Cerebellar cortex (tissue), 1 donor: ENCODE results near the gene CXCR3.
A peak's percentile ranks its signal among the peaks of the same experiment; 100 is the strongest.
"Not testable (repeated sequence)": the region's sequence is repeated elsewhere in the genome, so short reads cannot be mapped to it uniquely, and the experiment has no call there.

Experiments used
- DNase-seq: peaks from one replicate; pipeline ENCODE4 v3.0.0-alpha.2; 2015; ENCODE audit warnings: low spot score

The CXCR3 gene

GRCh38 chrX:71618303-71618721, at the start of gene CXCR3:
Gene CXCR3 (minus strand): TSS chrX:71618511. CDS start chrX:71618449, 62 bp downstream.
- no peak for DNase-seq

- no peak for DNase-seq
Measured at GRCh38 chrX:71667328-71668247, 49.3 kb upstream of the CXCR3 start, which contains the start of gene LOC101059915. Gene LOC101059915 (plus strand): TSS chrX:71667546.

GRCh38 chrX:71666240-71667223, 48.2 kb upstream of the CXCR3 start:
- DNase-seq: no peak

- no peak for DNase-seq
Measured at GRCh38 chrX:71665747-71666146, 47.4 kb upstream of the CXCR3 start.

- DNase-seq: no peak
Measured at GRCh38 chrX:71664889-71665491, 46.7 kb upstream of the CXCR3 start.

- DNase-seq: peak; percentile 28
Measured at GRCh38 chrX:71664202-71664601, 45.9 kb upstream of the CXCR3 start.

- not testable (repeated sequence) for DNase-seq
Measured at GRCh38 chrX:71663238-71663637, 44.9 kb upstream of the CXCR3 start.

- DNase-seq: not testable (repeated sequence)
Measured at GRCh38 chrX:71662654-71663053, 44.3 kb upstream of the CXCR3 start.

- DNase-seq: no peak
Measured at GRCh38 chrX:71661919-71662318, 43.6 kb upstream of the CXCR3 start.

GRCh38 chrX:71660562-71661416, 42.5 kb upstream of the CXCR3 start:
- no peak for DNase-seq

- DNase-seq: no peak
Measured at GRCh38 chrX:71659959-71660358, 41.6 kb upstream of the CXCR3 start.

- no peak for DNase-seq
Measured at GRCh38 chrX:71659342-71659741, 41.0 kb upstream of the CXCR3 start.

- no peak for DNase-seq
Measured at GRCh38 chrX:71657267-71657666, 39.0 kb upstream of the CXCR3 start.

GRCh38 chrX:71653344-71653743, 35.0 kb upstream of the CXCR3 start:
- DNase-seq: no peak

- DNase-seq: peak; percentile 62
Measured at GRCh38 chrX:71652405-71652804, 34.1 kb upstream of the CXCR3 start.

- peak; percentile 33 for DNase-seq
Measured at GRCh38 chrX:71650333-71650969, 32.1 kb upstream of the CXCR3 start.

GRCh38 chrX:71644406-71644805, 26.1 kb upstream of the CXCR3 start:
- DNase-seq: not testable (repeated sequence)

GRCh38 chrX:71640002-71640401, 21.7 kb upstream of the CXCR3 start:
- DNase-seq: no peak

GRCh38 chrX:71638409-71638808, 20.1 kb upstream of the CXCR3 start:
- no peak for DNase-seq

GRCh38 chrX:71637848-71638247, 19.5 kb upstream of the CXCR3 start:
- no peak for DNase-seq

- DNase-seq: no peak
Measured at GRCh38 chrX:71637253-71637618, 18.9 kb upstream of the CXCR3 start.
